ENCODE measurements around the gene NECAB2.

Gene NECAB2

GRCh38 chr16:84027625-84028024, 59.6 kb downstream of the NECAB2 start:
- ATAC-seq, result no peak
- no peak for TF ChIP-seq ARNTL (CRISPR knock-in tag; IDR thresholded peaks at IDR 0.05; ENCODE audit: borderline replicate concordance, low read depth)
- no peak for TF ChIP-seq GLIS3 (CRISPR knock-in tag; IDR thresholded peaks at IDR 0.05)
- TF ChIP-seq CSDC2 (CRISPR knock-in tag; IDR thresholded peaks at IDR 0.05), result no peak
- no peak for TF ChIP-seq ZFP3 (CRISPR knock-in tag; IDR thresholded peaks at IDR 0.05)
- no peak for TF ChIP-seq SNAI2 (CRISPR knock-in tag; IDR thresholded peaks at IDR 0.05)
- no peak for TF ChIP-seq ESRRG (CRISPR knock-in tag; IDR thresholded peaks at IDR 0.05)
- no peak for TF ChIP-seq ZNF8 (CRISPR knock-in tag; IDR thresholded peaks at IDR 0.05)
- TF ChIP-seq RARB (CRISPR knock-in tag; IDR thresholded peaks at IDR 0.05), result no peak
- TF ChIP-seq TCF4 (CRISPR knock-in tag; IDR thresholded peaks at IDR 0.05; ENCODE audit: borderline replicate concordance), result no peak
- no peak for TF ChIP-seq ZNF70 (CRISPR knock-in tag; IDR thresholded peaks at IDR 0.05)
- no peak for TF ChIP-seq ZC3H10 (CRISPR knock-in tag; IDR thresholded peaks at IDR 0.05)
- no peak for TF ChIP-seq ZFP30 (CRISPR knock-in tag; IDR thresholded peaks at IDR 0.05)
- no peak for TF ChIP-seq TSHZ2 (CRISPR knock-in tag; IDR thresholded peaks at IDR 0.05)
- no peak for TF ChIP-seq BACH2 (CRISPR knock-in tag; IDR thresholded peaks at IDR 0.05; ENCODE audit: borderline replicate concordance)
- TF ChIP-seq PATZ1 (CRISPR knock-in tag; IDR thresholded peaks at IDR 0.05; ENCODE audit: borderline replicate concordance), result no peak
- TF ChIP-seq ZNF565 (CRISPR knock-in tag; conservative IDR thresholded peaks at IDR 0.05; ENCODE audit: low read depth), result no peak
- no peak for TF ChIP-seq POU6F1 (CRISPR knock-in tag; IDR thresholded peaks at IDR 0.05; ENCODE audit: borderline replicate concordance, low read depth)

- TF ChIP-seq OSR1 (CRISPR knock-in tag; IDR thresholded peaks at IDR 0.05), result no peak
- no peak for TF ChIP-seq ARNTL (CRISPR knock-in tag; IDR thresholded peaks at IDR 0.05; ENCODE audit: borderline replicate concordance, low read depth)
- no peak for TF ChIP-seq ESRRG (CRISPR knock-in tag; IDR thresholded peaks at IDR 0.05)
- TF ChIP-seq ZNF70 (CRISPR knock-in tag; IDR thresholded peaks at IDR 0.05), result no peak
- no peak for ATAC-seq
Observed at GRCh38 chr16:84029297-84030047, 61.4 kb downstream of the NECAB2 start.

GRCh38 chr16:84031556-84031955, 63.5 kb downstream of the NECAB2 start:
- TF ChIP-seq ESRRG (CRISPR knock-in tag; IDR thresholded peaks at IDR 0.05) (no peak), ZNF565 (CRISPR knock-in tag; conservative IDR thresholded peaks at IDR 0.05; ENCODE audit: low read depth) (no peak), CREB5 (CRISPR knock-in tag; IDR thresholded peaks at IDR 0.05; ENCODE audit: low read depth) (no peak), GLIS3 (CRISPR knock-in tag; IDR thresholded peaks at IDR 0.05) (no peak), SNAI2 (CRISPR knock-in tag; IDR thresholded peaks at IDR 0.05) (no peak), OSR1 (CRISPR knock-in tag; IDR thresholded peaks at IDR 0.05) (no peak), BACH2 (CRISPR knock-in tag; IDR thresholded peaks at IDR 0.05; ENCODE audit: borderline replicate concordance) (no peak)
- no peak for ATAC-seq

GRCh38 chr16:84032458-84033178, 64.6 kb downstream of the NECAB2 start:
- no peak for TF ChIP-seq BACH2 (CRISPR knock-in tag; IDR thresholded peaks at IDR 0.05; ENCODE audit: borderline replicate concordance)
- no peak for TF ChIP-seq OSR1 (CRISPR knock-in tag; IDR thresholded peaks at IDR 0.05)
- TF ChIP-seq ZNF8 (CRISPR knock-in tag; IDR thresholded peaks at IDR 0.05), result no peak
- no peak for TF ChIP-seq TSHZ2 (CRISPR knock-in tag; IDR thresholded peaks at IDR 0.05)
- no peak for TF ChIP-seq RARB (CRISPR knock-in tag; IDR thresholded peaks at IDR 0.05)
- TF ChIP-seq PPARA (CRISPR knock-in tag; IDR thresholded peaks at IDR 0.05; ENCODE audit: borderline replicate concordance), result no peak
- no peak for TF ChIP-seq TOX (CRISPR knock-in tag; IDR thresholded peaks at IDR 0.05; ENCODE audit: borderline replicate concordance)
- TF ChIP-seq POU6F1 (CRISPR knock-in tag; IDR thresholded peaks at IDR 0.05; ENCODE audit: borderline replicate concordance, low read depth), result no peak
- no peak for TF ChIP-seq ZC3H10 (CRISPR knock-in tag; IDR thresholded peaks at IDR 0.05)
- no peak for TF ChIP-seq ARNTL (CRISPR knock-in tag; IDR thresholded peaks at IDR 0.05; ENCODE audit: borderline replicate concordance, low read depth)
- ATAC-seq, result no peak
